Eye (tissue), 1 donor: ENCODE results near the gene MAP2K1.
A peak's percentile ranks its signal among the peaks of the same experiment; 100 is the strongest.
"Not testable (repeated sequence)": the region's sequence is repeated elsewhere in the genome, so short reads cannot be mapped to it uniquely, and the experiment has no call there.

Source experiments
- DNase-seq: peaks from one replicate; pipeline ENCODE4 v3.0.0-alpha.2; 2015

Gene MAP2K1

GRCh38 chr15:66386204-66387123, at the start of gene MAP2K1:
MAP2K1 (plus strand) TSS chr15:66386912; CDS start chr15:66387348, 436 bp downstream.
- DNase-seq = peak; percentile 99

- DNase-seq = not testable (repeated sequence)
Measured at GRCh38 chr15:66348530-66348929, 38.2 kb upstream of the MAP2K1 start.

- no peak for DNase-seq
Measured at GRCh38 chr15:66356077-66356358, 30.7 kb upstream of the MAP2K1 start.

- DNase-seq = peak; percentile 98
Measured at GRCh38 chr15:66356359-66357236, 30.1 kb upstream of the MAP2K1 start, which contains the start of gene TIPIN. TIPIN (minus strand) TSS chr15:66356685; CDS start chr15:66352947, 3,738 bp downstream.

GRCh38 chr15:66359740-66360139, 27.0 kb upstream of the MAP2K1 start:
- DNase-seq = no peak

GRCh38 chr15:66361745-66362460, 24.8 kb upstream of the MAP2K1 start:
- DNase-seq = not testable (repeated sequence)

GRCh38 chr15:66362776-66363175, 23.9 kb upstream of the MAP2K1 start:
- DNase-seq = no peak

GRCh38 chr15:66364944-66365528, 21.7 kb upstream of the MAP2K1 start:
- no peak for DNase-seq

- DNase-seq = peak; percentile 9
Measured at GRCh38 chr15:66369773-66370651, 16.7 kb upstream of the MAP2K1 start.

GRCh38 chr15:66374179-66374578, 12.5 kb upstream of the MAP2K1 start:
- no peak for DNase-seq

GRCh38 chr15:66378814-66379430, 7.8 kb upstream of the MAP2K1 start:
- no peak for DNase-seq

- not testable (repeated sequence) for DNase-seq
Measured at GRCh38 chr15:66381376-66381775, 5.3 kb upstream of the MAP2K1 start.

- peak; percentile 85 for DNase-seq
Measured at GRCh38 chr15:66387163-66388042, 691 bp downstream of the MAP2K1 start.

GRCh38 chr15:66388043-66388363, 1.3 kb downstream of the MAP2K1 start:
- no peak for DNase-seq

GRCh38 chr15:66388576-66388975, 1.9 kb downstream of the MAP2K1 start:
- DNase-seq = no peak

GRCh38 chr15:66389098-66389858, 2.6 kb downstream of the MAP2K1 start:
- no peak for DNase-seq

- no peak for DNase-seq
Measured at GRCh38 chr15:66389859-66390381, 3.2 kb downstream of the MAP2K1 start.

- DNase-seq = no peak
Measured at GRCh38 chr15:66390678-66391077, 4.0 kb downstream of the MAP2K1 start.

- DNase-seq = not testable (repeated sequence)
Measured at GRCh38 chr15:66393037-66393436, 6.3 kb downstream of the MAP2K1 start.
